Gastrocnemius medialis (tissue), 4 donors: ENCODE data around the gene ITIH5.

ENCODE experiments used
- POLR2A ChIP-seq, 2 donors: fragments of 450-650 bp; IDR thresholded peaks; one replicate each; pipeline ENCODE4 v1.6.1; 2017; ENCODE audit warnings: antibody characterized with exemption in 2 of 2, mild to moderate bottlenecking in 2 of 2, moderate library complexity in 2 of 2
- TF ChIP-seq, protein P1 (sequence below), 5 experiments: fragments of 450-650 bp in 3 of 5; fragments of 200-600 bp in 2 of 5; sonication (generic) in 2 of 5; IDR thresholded peaks in 4 of 5; conservative IDR thresholded peaks in 1 of 5; 1 replicate in 4 of 5; 2 replicates in 1 of 5; pipeline ENCODE4 v1.5.1; 2016 to 2019; ENCODE audit warnings: antibody characterized with exemption in 5 of 5, mild to moderate bottlenecking in 3 of 5, moderate library complexity in 3 of 5

DNA sequence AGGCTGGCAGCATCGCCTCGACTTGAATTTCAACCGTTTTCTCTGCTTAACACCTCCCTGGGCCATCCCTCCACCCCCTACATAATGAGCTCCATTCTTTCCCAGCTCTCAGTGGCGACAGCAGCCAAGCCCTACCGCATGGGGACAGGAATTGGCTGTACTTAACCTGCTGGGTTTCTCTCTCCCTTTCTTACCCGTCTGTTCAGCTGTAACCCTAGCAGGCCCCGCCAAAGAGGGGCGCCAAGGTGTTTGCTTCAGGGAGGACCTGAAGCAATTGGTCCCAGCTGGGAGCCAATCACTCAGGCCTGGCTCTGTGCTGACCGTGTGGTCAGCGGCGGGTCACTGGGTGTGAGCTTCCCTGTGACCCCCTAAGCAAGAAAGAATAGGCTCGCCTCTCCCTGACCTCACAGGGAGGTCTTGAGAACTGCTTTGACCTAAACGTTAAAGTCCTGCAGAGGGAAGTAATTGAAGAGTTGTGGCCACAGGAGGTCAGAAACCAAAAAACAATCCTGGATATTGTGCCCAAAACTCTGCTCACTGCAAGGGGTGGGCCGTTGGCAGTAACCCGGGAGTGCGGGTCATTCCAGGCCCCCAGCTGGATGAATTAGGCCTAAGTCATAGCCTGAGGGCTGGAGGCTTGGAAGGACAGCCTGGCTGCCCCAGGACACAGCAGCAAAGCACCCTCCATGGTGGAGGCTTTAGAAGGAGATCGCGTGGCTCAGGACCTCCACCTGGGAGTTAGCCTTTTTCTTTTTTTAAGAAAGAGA lies 114.6 kb downstream of the ITIH5 start:
- TF ChIP-seq, protein P1, sequence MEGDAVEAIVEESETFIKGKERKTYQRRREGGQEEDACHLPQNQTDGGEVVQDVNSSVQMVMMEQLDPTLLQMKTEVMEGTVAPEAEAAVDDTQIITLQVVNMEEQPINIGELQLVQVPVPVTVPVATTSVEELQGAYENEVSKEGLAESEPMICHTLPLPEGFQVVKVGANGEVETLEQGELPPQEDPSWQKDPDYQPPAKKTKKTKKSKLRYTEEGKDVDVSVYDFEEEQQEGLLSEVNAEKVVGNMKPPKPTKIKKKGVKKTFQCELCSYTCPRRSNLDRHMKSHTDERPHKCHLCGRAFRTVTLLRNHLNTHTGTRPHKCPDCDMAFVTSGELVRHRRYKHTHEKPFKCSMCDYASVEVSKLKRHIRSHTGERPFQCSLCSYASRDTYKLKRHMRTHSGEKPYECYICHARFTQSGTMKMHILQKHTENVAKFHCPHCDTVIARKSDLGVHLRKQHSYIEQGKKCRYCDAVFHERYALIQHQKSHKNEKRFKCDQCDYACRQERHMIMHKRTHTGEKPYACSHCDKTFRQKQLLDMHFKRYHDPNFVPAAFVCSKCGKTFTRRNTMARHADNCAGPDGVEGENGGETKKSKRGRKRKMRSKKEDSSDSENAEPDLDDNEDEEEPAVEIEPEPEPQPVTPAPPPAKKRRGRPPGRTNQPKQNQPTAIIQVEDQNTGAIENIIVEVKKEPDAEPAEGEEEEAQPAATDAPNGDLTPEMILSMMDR (IDR thresholded peaks at IDR 0.05 in 4 of 5, conservative IDR thresholded peaks at IDR 0.05 in 1 of 5) = no peak
- no peak for TF ChIP-seq POLR2A (IDR thresholded peaks at IDR 0.05)
